Kidney epithelial cell (primary cell): Measurements from ENCODE around the gene PMP22. TPM values are rescaled to one million over a fixed set of nuclear protein-coding genes. Genes with fewer than 3 reads are reported as not detected.

Experiments
- DNase-seq: peaks from one replicate; pipeline ENCODE4 v3.0.0-alpha.2; 2010; ENCODE audit warnings: low read depth
- H3K27me3 ChIP-seq: 2 replicates; pipeline ENCODE4 v1.6.0; 2011; ENCODE audit warnings: low read length; ENCODE audit not compliant: control insufficient read depth, insufficient read depth
- H3K36me3 ChIP-seq: 2 replicates; pipeline ENCODE4 v1.5.1; 2011; ENCODE audit warnings: low read length; ENCODE audit not compliant: control insufficient read depth, insufficient read depth
- H3K4me3 ChIP-seq: 2 replicates; pipeline ENCODE4 v1.5.1; 2011; ENCODE audit warnings: low read depth, mild to moderate bottlenecking, control low read depth, low read length
- total RNA-seq: library from RNA; depleted of rRNA; stranded (reverse); fragments of >200 nt; gene quantifications from 2 replicates; pipeline ENCODE4 v1.2.3, GENCODE V29; 2015
- TF ChIP-seq, protein P1 (sequence below): IDR thresholded peaks from 2 replicates; pipeline ENCODE4 v1.5.1; 2011; ENCODE audit warnings: mild to moderate bottlenecking, moderate library complexity, low read length, control low read depth, inconsistent platforms; ENCODE audit not compliant: insufficient read depth, poor library complexity, severe bottlenecking

Gene PMP22
- total RNA-seq, 1 donor from 2014 or later: 12.6 TPM

GRCh38 chr17:15303851-15304250, 38.7 kb upstream of the PMP22 start:
- H3K27me3 ChIP-seq: peaks cover 2% of the 10 kb centered on the region
- TF ChIP-seq, protein P1, sequence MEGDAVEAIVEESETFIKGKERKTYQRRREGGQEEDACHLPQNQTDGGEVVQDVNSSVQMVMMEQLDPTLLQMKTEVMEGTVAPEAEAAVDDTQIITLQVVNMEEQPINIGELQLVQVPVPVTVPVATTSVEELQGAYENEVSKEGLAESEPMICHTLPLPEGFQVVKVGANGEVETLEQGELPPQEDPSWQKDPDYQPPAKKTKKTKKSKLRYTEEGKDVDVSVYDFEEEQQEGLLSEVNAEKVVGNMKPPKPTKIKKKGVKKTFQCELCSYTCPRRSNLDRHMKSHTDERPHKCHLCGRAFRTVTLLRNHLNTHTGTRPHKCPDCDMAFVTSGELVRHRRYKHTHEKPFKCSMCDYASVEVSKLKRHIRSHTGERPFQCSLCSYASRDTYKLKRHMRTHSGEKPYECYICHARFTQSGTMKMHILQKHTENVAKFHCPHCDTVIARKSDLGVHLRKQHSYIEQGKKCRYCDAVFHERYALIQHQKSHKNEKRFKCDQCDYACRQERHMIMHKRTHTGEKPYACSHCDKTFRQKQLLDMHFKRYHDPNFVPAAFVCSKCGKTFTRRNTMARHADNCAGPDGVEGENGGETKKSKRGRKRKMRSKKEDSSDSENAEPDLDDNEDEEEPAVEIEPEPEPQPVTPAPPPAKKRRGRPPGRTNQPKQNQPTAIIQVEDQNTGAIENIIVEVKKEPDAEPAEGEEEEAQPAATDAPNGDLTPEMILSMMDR: no peak
- H3K36me3 ChIP-seq: no peaks in the 10 kb centered on the region
- H3K4me3 ChIP-seq: no peak overlapping the region
- DNase-seq: no peak

DNA sequence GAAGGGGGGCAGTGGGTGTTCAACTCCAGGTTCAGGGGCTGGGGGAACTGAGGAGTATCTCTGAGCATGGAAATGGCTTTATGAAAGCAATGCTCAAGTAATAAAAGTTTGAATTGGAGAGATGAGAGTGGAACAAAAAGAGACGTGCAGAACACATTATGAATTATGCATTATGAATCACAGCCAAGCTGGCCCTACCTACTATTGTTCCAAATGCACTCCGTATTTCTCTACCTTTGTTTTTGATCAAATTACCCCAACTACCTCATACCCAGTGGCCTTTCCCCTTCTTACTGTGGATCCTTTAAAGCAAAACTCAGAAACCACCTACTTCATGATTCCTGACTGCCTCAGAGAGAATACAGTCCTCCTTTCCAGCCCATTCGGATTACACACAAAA, 38.1 kb upstream of the PMP22 start:
- DNase-seq: no peak
- TF ChIP-seq, protein P1: no peak
- H3K27me3 ChIP-seq: peaks cover 2% of the 10 kb centered on the region
- no peak overlapping the region for H3K4me3 ChIP-seq
- no peaks in the 10 kb centered on the region for H3K36me3 ChIP-seq

GRCh38 chr17:15301845-15302244, 36.7 kb upstream of the PMP22 start:
- Histone ChIP-seq H3K4me3 (no peak overlapping the region), H3K27me3 (peaks cover 2% of the 10 kb centered on the region), H3K36me3 (no peaks in the 10 kb centered on the region)
- TF ChIP-seq, protein P1: no peak
- DNase-seq: no peak

DNA sequence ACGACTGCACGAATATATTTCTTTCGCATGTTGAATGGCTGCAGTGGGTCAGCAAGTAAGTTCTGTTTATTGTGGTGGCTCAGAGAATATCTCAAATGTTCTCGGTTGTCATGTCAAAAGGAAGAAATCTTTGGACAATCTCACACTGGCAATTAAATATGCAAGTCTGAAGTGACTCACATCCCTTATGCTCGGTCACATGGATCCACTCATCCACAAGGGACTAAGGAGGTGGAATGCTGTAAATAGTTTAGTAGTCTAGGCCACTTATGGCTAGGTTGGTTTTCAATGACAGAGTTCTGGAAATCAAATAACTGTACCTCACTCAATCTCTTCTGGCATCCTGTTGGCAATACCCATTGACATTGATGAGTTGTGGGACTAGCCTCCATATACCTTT, 33.0 kb upstream of the PMP22 start:
- no peak for DNase-seq
- Histone ChIP-seq H3K27me3 (peaks cover 2% of the 10 kb centered on the region), H3K36me3 (no peaks in the 10 kb centered on the region), H3K4me3 (no peak overlapping the region)
- TF ChIP-seq, protein P1: no peak

DNA sequence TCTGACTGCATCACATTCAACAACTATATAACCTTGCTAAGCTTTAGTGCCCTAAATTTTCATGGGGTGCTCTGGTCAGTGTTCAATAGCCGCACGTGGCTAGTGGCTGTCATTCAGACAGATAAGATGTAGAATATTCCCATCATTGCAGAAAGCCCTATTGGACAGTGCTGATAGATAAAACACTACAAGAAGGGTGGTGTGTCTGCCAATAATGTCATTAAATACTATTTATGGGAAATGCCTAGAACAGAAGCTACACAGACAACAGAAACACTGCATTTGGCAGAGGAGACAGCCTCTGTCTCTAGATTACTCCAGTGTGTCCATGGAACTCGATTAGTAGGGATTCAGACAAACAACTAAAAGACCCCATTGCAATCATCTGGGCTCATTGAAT, 28.4 kb upstream of the PMP22 start:
- Histone ChIP-seq H3K36me3 (no peaks in the 10 kb centered on the region), H3K4me3 (no peak overlapping the region), H3K27me3 (no peaks in the 10 kb centered on the region)
- TF ChIP-seq, protein P1: no peak
- DNase-seq: no peak

DNA sequence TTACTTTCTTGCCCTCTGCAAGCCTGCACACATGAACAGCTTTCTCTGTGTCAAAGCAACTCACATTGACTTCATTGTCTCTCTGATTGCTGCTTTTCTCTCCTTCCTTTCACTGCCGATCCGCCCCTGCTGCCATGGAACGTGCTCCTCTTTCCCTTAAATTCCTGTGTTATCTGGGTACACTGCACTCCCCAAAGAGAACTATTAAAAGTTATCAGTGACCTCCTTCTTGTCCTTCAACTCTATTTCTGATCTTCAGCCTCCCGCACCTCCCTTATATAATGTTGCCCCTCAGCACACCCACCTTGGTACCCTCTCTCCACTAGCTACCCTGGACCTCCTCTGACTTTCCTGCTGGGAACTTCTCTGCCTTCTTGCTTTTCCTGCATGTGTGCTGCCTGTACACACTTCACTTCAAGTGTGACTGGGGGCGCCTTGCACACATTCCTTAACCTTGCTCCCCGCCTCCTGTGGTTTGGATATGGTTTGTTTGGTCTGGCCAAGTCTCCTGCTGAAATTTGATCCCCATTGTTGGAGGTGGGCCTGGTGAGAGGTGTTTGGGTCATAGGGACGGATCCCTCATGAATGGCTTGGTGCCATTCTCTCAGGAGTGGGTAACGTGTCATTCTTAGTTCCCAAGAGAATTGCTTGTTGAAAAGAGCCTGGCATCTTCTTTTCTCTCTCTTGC, 26.7 kb upstream of the PMP22 start:
- Histone ChIP-seq H3K27me3 (no peaks in the 10 kb centered on the region), H3K4me3 (no peak overlapping the region), H3K36me3 (no peaks in the 10 kb centered on the region)
- DNase-seq: no peak
- TF ChIP-seq, protein P1: no peak
